GM12864 (cell line): ENCODE data around the gene CHST11.

Experiments
- DNase-seq: peaks from one replicate; pipeline ENCODE4 v3.0.0-alpha.2; 2011; ENCODE audit warnings: low read depth
- H3K4me3 ChIP-seq: 2 replicates; pipeline ENCODE4 v1.5.1; 2011; ENCODE audit warnings: mild to moderate bottlenecking, low read depth, low read length, control low read depth
- TF ChIP-seq, protein P1 (sequence below): IDR thresholded peaks from 2 replicates; pipeline ENCODE4 v1.5.1; 2011; ENCODE audit warnings: low read depth, mild to moderate bottlenecking, moderate library complexity, low read length, control low read depth, inconsistent platforms; ENCODE audit errors: missing control alignments

Gene CHST11

GRCh38 chr12:104462931-104463339 is 6.2 kb downstream of the CHST11 start:
- no peak overlapping the region; the same call in 1 of the 2 replicates for H3K4me3 ChIP-seq
- TF ChIP-seq, protein P1, sequence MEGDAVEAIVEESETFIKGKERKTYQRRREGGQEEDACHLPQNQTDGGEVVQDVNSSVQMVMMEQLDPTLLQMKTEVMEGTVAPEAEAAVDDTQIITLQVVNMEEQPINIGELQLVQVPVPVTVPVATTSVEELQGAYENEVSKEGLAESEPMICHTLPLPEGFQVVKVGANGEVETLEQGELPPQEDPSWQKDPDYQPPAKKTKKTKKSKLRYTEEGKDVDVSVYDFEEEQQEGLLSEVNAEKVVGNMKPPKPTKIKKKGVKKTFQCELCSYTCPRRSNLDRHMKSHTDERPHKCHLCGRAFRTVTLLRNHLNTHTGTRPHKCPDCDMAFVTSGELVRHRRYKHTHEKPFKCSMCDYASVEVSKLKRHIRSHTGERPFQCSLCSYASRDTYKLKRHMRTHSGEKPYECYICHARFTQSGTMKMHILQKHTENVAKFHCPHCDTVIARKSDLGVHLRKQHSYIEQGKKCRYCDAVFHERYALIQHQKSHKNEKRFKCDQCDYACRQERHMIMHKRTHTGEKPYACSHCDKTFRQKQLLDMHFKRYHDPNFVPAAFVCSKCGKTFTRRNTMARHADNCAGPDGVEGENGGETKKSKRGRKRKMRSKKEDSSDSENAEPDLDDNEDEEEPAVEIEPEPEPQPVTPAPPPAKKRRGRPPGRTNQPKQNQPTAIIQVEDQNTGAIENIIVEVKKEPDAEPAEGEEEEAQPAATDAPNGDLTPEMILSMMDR, result no peak
- DNase-seq, result peak; percentile 90

DNA sequence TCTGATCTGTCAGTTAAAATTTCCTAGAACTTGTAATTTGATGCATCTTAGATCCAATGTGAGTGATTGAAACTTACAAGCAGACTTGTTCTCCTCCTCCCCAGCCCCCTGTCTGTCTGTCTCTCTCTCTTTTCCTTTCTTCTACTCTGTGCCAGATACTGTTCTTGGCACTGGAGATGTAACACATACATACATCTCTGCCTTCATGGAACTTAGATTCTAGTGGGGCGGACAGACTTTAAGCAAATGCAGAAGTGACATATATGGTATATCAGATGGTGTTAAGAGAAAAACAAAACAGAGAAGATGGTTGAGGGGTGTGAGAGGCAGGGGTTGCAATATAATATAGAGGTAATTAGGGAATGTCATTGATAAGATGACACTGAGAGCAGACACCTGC is 6.6 kb downstream of the CHST11 start:
- DNase-seq, result no peak
- TF ChIP-seq, protein P1, result no peak
- no peak overlapping the region for H3K4me3 ChIP-seq

DNA sequence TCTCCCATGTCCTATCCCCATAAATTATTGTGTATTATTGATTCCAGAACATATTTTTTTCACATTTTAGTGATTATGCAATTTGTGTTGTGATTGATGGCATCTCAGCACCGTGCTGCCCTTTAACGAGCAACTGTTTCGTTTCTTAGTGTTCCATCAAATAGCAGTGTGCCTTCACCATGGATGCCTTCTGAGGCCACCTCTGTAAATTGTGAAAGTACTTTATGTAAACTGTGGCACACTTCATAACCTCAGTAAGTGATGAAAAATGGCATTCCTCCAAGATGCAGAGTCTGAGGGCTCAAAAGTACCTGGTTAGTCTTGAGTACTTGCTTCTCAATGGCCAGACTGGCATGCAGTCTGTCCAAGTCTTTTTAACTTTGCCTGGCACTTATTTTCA is 8.2 kb downstream of the CHST11 start:
- DNase-seq, result no peak
- TF ChIP-seq, protein P1, result no peak
- no peak overlapping the region for H3K4me3 ChIP-seq

- DNase-seq, result no peak
- H3K4me3 ChIP-seq, result no peak overlapping the region; the same call in 1 of the 2 replicates
- TF ChIP-seq, protein P1, result no peak
These were observed 10.1 kb downstream of the CHST11 start for GRCh38 chr12:104466709-104467345.

GRCh38 chr12:104467346-104467837 is 10.6 kb downstream of the CHST11 start:
- H3K4me3 ChIP-seq, result no peak overlapping the region; the same call in 1 of the 2 replicates
- no peak for DNase-seq
- TF ChIP-seq, protein P1, result no peak

GRCh38 chr12:104468371-104468770 is 11.6 kb downstream of the CHST11 start:
- DNase-seq, result no peak
- TF ChIP-seq, protein P1, result no peak
- H3K4me3 ChIP-seq, result no peak overlapping the region

DNA sequence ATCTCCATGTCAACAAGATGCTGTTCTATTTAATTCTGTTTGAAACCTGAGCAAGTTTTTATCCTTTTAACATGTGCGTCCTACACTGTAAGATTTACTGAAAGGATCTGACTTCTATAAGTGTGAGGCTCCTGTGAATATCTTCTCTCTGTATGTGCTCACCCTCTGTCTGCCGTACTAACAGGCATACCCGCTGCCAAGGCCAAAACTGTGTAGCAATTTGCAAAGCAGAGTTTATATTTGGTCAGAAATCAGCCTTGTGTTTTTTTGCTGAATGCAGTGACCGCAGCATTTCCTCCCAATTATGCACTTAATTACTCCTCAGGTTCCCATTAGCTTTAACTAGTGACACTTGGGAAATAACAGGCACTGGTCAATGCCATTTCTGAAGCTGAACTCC is 12.3 kb downstream of the CHST11 start:
- no peak overlapping the region for H3K4me3 ChIP-seq
- no peak for DNase-seq
- TF ChIP-seq, protein P1, result no peak
